Pancreas (tissue), 10 donors: Measurements from ENCODE around the gene SYT6. TPM values are rescaled to one million over a fixed set of nuclear protein-coding genes. Genes with fewer than 3 reads are reported as not detected.
A peak's percentile ranks its signal among the peaks of the same experiment; 100 is the strongest.

ENCODE experiments used
- ATAC-seq, 4 donors: fragments of 200-7000 bp; cut with Tn5 transposase; one replicate each; pipeline versions ENCODE4 v1.8.0 to v1.9.1; 2020; ENCODE audit warnings: mild to moderate bottlenecking in 4 of 4, moderate library complexity in 4 of 4
- DNase-seq, 6 donors: peaks; one replicate each; pipeline ENCODE4 v3.0.0-alpha.2; 2020
- FAIRE-seq: peaks from 2 replicates; lab custom pipeline; 2012; peaks lifted over from hg19 to GRCh38; lab: Jason Lieb, UNC
- H3K27ac ChIP-seq, 4 donors: fragments of 200-600 bp; sonication (generic); 1 replicate in 3 of 4; 2 replicates in 1 of 4; pipeline versions ENCODE4 v1.5.0 to v1.8.0; 2020
- H3K27me3 ChIP-seq, 4 donors: fragments of 200-600 bp; one replicate each; pipeline ENCODE4 v1.8.0; 2021
- H3K36me3 ChIP-seq, 3 donors: fragments of 200-600 bp; sonication (generic) in 1 of 3; one replicate each; pipeline versions ENCODE4 v1.5.0 to v1.8.0; 2020 to 2021
- H3K4me1 ChIP-seq, 3 donors: fragments of 200-600 bp; one replicate each; pipeline ENCODE4 v1.8.0; 2021
- H3K4me3 ChIP-seq, 4 donors: fragments of 200-600 bp; sonication (generic) in 2 of 4; one replicate each; pipeline versions ENCODE4 v1.5.0 to v1.8.0; 2020 to 2021
- H3K9me3 ChIP-seq, 4 donors: fragments of 200-600 bp; one replicate each; pipeline ENCODE4 v1.8.0; 2021
- WGBS, 2 donors: extraction: QIAGEN DNeasy Blood & Tissue Kit; methylation state at CpG; one replicate each; pipeline ENCODE4 v1.1.7; 2013; 5-methylcytosine and 5-hydroxymethylcytosine counted together
- intact Hi-C, 3 donors: fragments of 100-400 bp; cut with DNase I; formaldehyde crosslinking; loops; one replicate each; pipeline versions ENCODE4 v1.11.1 to v1.14.2; 2022
- polyA plus RNA-seq, 2 donors: library from polyadenylated mRNA; stranded (reverse); fragments of 200-250 nt; gene quantifications; one replicate each; pipeline ENCODE4 v1.2.3, GENCODE V29; 2013
- total RNA-seq, 6 donors: library from RNA; stranded (reverse); fragmentation: NEBNext Ultra II Directional in 4 of 6; extraction: Animal tissue kit (Norgen Biotek cat#: 25700) in 4 of 6; gene quantifications; one replicate each; pipeline versions ENCODE4 v1.2.1 to v1.2.4, GENCODE V29; 2021 to 2023
- TF ChIP-seq, protein P1 (sequence below), 4 donors: fragments of 200-600 bp; sonication (generic) in 3 of 4; IDR thresholded peaks; one replicate each; pipeline versions ENCODE4 v1.5.0 to v1.8.0; 2021; ENCODE audit warnings: antibody characterized with exemption in 4 of 4
- donor health status: healthy with polysubstance abuse.
- donor health status: DM: no; HTN: no; CAD: no; lungs with moderate emphysema.
- donor health status: DM: no; HTN: no; CAD: no.
- donor health status: control.
- donor health status: control.
- donor health status: Bipolar disorder and iron deficiency.
- donor health status: DM: yes; HTN: yes; CAD: no.
- donor health status: DM: no; HTN: no; CAD: no.
- donor health status: DM: no; HTN: no; CAD: no.
- donor health status: DM: yes; HTN: yes; CAD: no.

The SYT6 gene, protein sequence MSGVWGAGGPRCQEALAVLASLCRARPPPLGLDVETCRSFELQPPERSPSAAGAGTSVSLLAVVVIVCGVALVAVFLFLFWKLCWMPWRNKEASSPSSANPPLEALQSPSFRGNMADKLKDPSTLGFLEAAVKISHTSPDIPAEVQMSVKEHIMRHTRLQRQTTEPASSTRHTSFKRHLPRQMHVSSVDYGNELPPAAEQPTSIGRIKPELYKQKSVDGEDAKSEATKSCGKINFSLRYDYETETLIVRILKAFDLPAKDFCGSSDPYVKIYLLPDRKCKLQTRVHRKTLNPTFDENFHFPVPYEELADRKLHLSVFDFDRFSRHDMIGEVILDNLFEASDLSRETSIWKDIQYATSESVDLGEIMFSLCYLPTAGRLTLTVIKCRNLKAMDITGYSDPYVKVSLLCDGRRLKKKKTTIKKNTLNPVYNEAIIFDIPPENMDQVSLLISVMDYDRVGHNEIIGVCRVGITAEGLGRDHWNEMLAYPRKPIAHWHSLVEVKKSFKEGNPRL
- total RNA-seq: 1 to 10 TPM in 5 of 6 donors, under 1 TPM in 1; 0.81 to 3.9 (median 2.9) TPM
- 1 to 10 TPM; 1.2 to 5.2 TPM for polyA plus RNA-seq

DNA sequence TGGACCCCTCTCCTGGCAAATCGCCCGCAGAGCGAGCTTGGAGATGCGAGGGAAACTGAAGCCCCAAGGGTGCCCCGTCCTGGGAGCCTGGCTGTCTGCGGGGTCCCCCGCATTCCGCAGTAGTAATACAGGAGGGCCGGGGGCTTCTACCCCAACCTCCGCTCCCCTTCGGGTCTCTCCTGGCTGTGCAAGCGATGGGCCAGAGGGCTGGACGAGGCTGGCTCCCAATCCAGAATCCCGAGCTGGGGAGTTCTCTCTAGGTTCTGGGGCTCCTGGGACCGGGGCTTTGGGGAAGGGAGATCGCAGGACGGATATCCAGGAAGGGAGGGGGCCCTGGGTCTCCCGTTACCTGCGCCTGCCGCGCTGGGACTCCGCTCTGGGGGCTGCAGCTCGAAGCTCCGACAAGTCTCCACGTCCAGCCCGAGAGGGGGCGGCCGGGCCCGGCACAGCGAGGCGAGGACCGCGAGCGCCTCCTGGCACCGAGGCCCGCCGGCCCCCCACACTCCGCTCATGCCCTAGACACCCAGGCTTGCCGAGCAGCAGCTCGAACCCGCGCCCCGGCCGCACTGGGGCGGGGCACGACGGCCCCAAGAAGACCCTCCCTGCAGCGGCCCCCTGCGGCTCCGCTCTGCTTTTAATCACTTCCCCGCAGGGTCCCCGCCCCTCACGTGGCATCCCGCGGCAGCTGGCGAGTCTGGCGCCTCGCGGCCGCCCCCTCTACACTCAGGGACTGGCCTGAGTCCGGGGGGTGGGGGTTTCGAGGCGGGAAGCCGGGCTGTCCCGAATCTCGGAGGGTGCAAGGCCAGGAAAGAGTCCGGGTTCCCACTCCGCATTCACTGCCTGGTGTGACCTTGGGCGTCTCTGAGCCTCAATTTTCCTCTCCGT lies at the start of gene SYT6:
Gene SYT6, minus strand, starts transcription at position 609 of the 885 bp plus-strand sequence. Its CDS starts 97 bp downstream, at position 512.
- H3K36me3 ChIP-seq: no peaks in the 10 kb centered on the region
- peaks cover 0 to 4% (median 0%) of the 10 kb centered on the region in 4 donors for H3K27me3 ChIP-seq
- WGBS, 2 donors: 2 to 3% methylated on average over 50 to 70 of the region's 70 CpGs
- TF ChIP-seq, protein P1, sequence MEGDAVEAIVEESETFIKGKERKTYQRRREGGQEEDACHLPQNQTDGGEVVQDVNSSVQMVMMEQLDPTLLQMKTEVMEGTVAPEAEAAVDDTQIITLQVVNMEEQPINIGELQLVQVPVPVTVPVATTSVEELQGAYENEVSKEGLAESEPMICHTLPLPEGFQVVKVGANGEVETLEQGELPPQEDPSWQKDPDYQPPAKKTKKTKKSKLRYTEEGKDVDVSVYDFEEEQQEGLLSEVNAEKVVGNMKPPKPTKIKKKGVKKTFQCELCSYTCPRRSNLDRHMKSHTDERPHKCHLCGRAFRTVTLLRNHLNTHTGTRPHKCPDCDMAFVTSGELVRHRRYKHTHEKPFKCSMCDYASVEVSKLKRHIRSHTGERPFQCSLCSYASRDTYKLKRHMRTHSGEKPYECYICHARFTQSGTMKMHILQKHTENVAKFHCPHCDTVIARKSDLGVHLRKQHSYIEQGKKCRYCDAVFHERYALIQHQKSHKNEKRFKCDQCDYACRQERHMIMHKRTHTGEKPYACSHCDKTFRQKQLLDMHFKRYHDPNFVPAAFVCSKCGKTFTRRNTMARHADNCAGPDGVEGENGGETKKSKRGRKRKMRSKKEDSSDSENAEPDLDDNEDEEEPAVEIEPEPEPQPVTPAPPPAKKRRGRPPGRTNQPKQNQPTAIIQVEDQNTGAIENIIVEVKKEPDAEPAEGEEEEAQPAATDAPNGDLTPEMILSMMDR (IDR thresholded peaks at IDR 0.05): no peak
- H3K27ac ChIP-seq: no peak within 1 kb of the TSS
- H3K4me1 ChIP-seq: peaks cover 0 to 10% (median 10%) of the 10 kb centered on the region in 3 donors
- intact Hi-C loops: no loop called here
- FAIRE-seq (no peak), DNase-seq (peak in 2 of 6 donors; percentile 10 to 19), ATAC-seq (peak; percentile 15 to 28 (median 22))
- H3K9me3 ChIP-seq: no peaks in the 10 kb centered on the region
- H3K4me3 ChIP-seq: peak within 1 kb of the TSS; percentile 11 to 57 (median 36)

DNA sequence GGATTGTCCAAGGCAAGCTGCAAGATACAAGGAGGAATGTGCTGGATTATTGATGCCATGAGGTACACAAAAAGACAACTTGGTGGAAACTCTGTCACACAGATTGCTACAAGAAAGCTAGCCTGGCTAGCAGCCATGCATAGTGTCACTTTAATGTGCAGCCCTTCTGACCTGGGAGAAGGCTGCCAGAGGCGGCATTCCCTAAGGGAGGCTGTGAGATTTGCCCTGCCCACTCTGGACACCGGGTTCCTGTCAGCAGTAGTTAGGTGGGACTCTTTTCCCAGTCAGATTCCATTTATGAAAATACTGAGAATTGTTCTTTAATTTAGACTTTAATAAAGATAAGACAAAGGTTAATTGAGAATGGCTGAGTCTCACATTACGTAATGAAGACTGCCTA lies 47.8 kb upstream of the SYT6 start:
- Histone ChIP-seq H3K27me3 (no peaks in the 10 kb centered on the region), H3K9me3 (no peaks in the 10 kb centered on the region), H3K36me3 (no peaks in the 10 kb centered on the region), H3K27ac (no peak overlapping the region), H3K4me1 (no peaks in the 10 kb centered on the region), H3K4me3 (no peak overlapping the region)
- FAIRE-seq: no peak
- intact Hi-C loops: no loop called here
- WGBS, 2 donors: 45 to 50% methylated on average over 3 of the region's 3 CpGs
- DNase-seq: no peak
- TF ChIP-seq, protein P1 (IDR thresholded peaks at IDR 0.05): no peak
- no peak for ATAC-seq

DNA sequence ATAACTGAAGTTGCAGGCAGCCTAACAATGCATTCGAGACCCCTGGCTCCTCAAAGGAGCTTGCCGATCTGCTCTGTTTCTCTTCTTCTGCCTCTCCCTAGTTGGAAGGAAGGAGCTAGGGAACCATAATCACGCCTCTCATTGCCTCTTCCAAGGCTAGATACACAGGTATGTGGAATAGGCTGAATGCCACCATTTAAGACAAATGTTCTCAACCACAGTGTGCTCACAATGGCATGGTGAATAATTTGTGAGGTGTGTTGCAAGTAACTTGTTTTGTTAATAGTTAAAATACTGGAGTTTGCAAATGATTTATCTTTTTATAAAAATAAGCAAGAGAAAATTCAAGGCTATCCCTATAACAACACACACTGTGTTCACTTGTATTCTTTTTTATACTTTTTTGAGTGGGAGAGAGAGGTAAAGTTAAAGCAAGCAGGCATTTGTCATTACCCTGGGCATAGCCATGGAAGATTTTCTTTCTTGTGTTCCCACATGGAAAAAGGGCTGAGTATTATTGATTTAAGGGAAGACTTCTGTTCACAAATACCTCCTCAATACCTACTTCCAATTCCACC lies 45.4 kb upstream of the SYT6 start:
- H3K27me3 ChIP-seq: no peaks in the 10 kb centered on the region
- intact Hi-C loops: no loop called here
- H3K4me1 ChIP-seq: no peaks in the 10 kb centered on the region
- 42 to 54% methylated on average over 3 of the region's 3 CpGs for WGBS, 2 donors
- no peak overlapping the region for H3K4me3 ChIP-seq
- H3K27ac ChIP-seq: peak overlapping the region in 3 of 4 donors; percentile 13 to 60 (median 39)
- no peaks in the 10 kb centered on the region for H3K9me3 ChIP-seq
- DNase-seq: peak in 2 of 6 donors; percentile 12 to 21
- TF ChIP-seq, protein P1 (IDR thresholded peaks at IDR 0.05): no peak
- peak; percentile 20 to 91 (median 74) for ATAC-seq
- FAIRE-seq: no peak
- H3K36me3 ChIP-seq: no peaks in the 10 kb centered on the region

DNA sequence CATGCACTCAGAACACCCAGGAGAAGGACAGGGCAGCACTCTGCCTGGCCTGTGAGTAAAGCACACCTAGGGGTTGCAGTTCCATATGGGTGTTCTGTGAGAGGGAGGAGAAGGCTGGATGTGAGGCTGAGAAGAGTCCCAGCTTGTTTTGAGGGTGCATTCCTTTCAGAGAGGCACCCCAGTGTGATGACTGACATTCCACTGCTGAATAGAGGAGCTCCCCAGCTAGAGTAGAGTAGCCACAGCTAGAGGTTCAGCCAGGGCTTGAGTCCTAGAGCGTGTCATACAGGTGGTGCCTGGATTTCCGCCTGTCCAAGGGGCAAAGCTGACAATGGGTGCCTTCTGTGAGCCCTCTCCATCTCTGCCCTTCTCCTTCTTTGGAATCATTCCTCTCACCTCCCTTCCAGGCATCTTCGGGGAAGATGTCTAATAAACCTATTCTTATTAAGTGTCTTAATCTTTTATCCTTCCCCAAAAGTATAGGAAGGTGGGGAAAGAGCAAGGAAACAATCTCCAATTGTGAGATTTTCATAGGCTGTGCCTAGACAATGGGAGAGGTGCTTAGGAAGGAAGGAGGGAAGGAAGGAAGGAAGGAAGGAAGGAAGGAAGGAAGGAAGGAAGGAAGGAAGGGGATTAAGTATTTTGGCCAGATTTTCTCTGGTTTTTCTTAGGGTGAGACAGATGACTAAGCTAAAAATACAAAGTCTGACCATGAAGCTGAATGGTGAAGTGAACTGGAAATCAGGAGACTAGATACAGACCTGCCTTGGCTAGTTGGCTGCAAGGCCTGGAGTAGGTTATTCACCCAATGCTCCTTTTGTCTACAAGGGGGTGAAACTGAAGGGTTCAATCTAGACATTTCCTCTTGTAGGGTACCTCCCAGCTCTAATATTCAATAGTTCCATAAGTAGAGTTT lies 43.6 kb upstream of the SYT6 start:
- Histone ChIP-seq H3K4me1 (no peaks in the 10 kb centered on the region), H3K4me3 (no peak overlapping the region), H3K27ac (no peak overlapping the region), H3K9me3 (no peaks in the 10 kb centered on the region), H3K27me3 (no peaks in the 10 kb centered on the region), H3K36me3 (no peaks in the 10 kb centered on the region)
- WGBS, 2 donors: 66 to 73% methylated on average over 3 of the region's 3 CpGs
- TF ChIP-seq, protein P1 (IDR thresholded peaks at IDR 0.05): no peak
- no peak for ATAC-seq
- no peak for FAIRE-seq
- DNase-seq: no peak
- intact Hi-C loops: no loop called here
